H1 (cell line): ENCODE results near the gene SBNO2.

Source experiments
- BRCA1 ChIP-seq: IDR thresholded peaks from 2 replicates; pipeline ENCODE4 v1.6.1; 2012; ENCODE audit warnings: low read depth, low read length, improper control_type of control experiment
- EGR1 ChIP-seq: IDR thresholded peaks from 2 replicates; pipeline ENCODE4 v1.6.1; 2011; ENCODE audit warnings: low read depth, low read length, borderline replicate concordance
- JUND ChIP-seq: IDR thresholded peaks from 2 replicates; pipeline ENCODE4 v1.6.1; 2011; ENCODE audit warnings: mild to moderate bottlenecking, improper control_type of control experiment, low read length
- PHF8 ChIP-seq: fragments of 200-600 bp; sonication (generic); conservative IDR thresholded peaks from 2 replicates; pipeline ENCODE4 v1.7.1; 2012; ENCODE audit warnings: low read depth, mild to moderate bottlenecking, inconsistent platforms, low read length, moderate library complexity
- POLR2A ChIP-seq, 2 experiments: IDR thresholded peaks; 1 replicate in 1 of 2; 2 replicates in 1 of 2; pipeline ENCODE4 v1.6.1; 2011; ENCODE audit warnings: low read depth in 2 of 2, low read length in 2 of 2, mild to moderate bottlenecking in 2 of 2; ENCODE audit errors: control extremely low read depth in 1 of 2
- TF ChIP-seq, protein P1 (sequence below), 3 experiments: IDR thresholded peaks; 1 replicate in 2 of 3; 2 replicates in 1 of 3; pipeline versions ENCODE4 v1.5.1 to v1.6.1; 2011; ENCODE audit warnings: low read length in 3 of 3, mild to moderate bottlenecking in 3 of 3, inconsistent platforms in 2 of 3, low read depth in 1 of 3, moderate library complexity in 1 of 3; ENCODE audit not compliant: insufficient read depth in 1 of 3; ENCODE audit errors: control extremely low read depth in 1 of 3

DNA sequence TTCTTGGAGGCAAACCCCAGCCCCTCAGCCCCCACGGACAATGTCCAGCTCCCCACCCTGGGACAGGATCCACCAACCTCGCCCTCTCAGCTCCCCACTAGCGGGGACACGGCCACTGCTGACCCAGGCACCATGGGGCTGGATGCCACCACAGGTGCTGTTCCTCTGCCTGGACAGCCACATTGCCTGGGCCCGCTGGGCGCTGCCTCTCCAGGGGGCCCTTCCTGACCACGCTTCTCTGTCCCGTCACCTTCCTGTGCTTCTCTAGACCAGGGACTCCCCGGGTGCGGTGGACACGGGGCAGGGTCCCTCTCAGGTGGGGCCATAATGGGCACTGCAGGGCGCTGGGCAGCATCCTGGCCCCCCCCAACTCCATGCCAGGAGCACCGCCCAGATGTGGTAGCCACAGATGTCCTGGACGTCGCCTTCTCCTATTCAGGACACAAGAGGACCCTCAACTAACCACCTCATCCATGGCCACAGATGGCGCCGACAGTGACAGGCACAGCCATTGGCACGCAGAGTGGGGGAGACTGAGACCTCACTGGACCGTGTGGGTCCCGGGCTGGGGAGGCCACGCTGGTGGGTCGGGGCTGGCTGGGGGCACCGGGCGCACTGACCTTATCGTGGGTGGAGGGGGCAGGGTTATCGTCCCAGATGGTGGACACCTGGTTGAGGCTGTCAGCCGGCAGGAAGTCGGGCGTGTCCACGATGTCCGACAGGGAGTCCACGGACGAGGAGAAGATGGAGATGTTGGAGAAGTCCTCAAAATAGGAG is 46.9 kb downstream of the SBNO2 start:
- TF ChIP-seq EGR1 = no peak
- TF ChIP-seq, protein P1, sequence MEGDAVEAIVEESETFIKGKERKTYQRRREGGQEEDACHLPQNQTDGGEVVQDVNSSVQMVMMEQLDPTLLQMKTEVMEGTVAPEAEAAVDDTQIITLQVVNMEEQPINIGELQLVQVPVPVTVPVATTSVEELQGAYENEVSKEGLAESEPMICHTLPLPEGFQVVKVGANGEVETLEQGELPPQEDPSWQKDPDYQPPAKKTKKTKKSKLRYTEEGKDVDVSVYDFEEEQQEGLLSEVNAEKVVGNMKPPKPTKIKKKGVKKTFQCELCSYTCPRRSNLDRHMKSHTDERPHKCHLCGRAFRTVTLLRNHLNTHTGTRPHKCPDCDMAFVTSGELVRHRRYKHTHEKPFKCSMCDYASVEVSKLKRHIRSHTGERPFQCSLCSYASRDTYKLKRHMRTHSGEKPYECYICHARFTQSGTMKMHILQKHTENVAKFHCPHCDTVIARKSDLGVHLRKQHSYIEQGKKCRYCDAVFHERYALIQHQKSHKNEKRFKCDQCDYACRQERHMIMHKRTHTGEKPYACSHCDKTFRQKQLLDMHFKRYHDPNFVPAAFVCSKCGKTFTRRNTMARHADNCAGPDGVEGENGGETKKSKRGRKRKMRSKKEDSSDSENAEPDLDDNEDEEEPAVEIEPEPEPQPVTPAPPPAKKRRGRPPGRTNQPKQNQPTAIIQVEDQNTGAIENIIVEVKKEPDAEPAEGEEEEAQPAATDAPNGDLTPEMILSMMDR (IDR thresholded peaks at IDR 0.05; ENCODE audit: control extremely low read depth in 1 of 3, insufficient read depth in 1 of 3, low read depth in 1 of 3, low read length in 3 of 3) = no peak
- TF ChIP-seq JUND = no peak
- TF ChIP-seq PHF8 = no peak
- no peak for TF ChIP-seq POLR2A (IDR thresholded peaks at IDR 0.05; ENCODE audit: control extremely low read depth in 1 of 2, low read depth in 2 of 2, low read length in 2 of 2)
- TF ChIP-seq BRCA1 = no peak
